Measurements from ENCODE around the gene LTBP1. TPM values are rescaled to one million over a fixed set of nuclear protein-coding genes. Genes with fewer than 3 reads are reported as not detected.

LTBP1 gene
- total and polyA plus RNA-seq, 12 donors, result 6.2 to 47.2 (median 15.5) TPM

DNA sequence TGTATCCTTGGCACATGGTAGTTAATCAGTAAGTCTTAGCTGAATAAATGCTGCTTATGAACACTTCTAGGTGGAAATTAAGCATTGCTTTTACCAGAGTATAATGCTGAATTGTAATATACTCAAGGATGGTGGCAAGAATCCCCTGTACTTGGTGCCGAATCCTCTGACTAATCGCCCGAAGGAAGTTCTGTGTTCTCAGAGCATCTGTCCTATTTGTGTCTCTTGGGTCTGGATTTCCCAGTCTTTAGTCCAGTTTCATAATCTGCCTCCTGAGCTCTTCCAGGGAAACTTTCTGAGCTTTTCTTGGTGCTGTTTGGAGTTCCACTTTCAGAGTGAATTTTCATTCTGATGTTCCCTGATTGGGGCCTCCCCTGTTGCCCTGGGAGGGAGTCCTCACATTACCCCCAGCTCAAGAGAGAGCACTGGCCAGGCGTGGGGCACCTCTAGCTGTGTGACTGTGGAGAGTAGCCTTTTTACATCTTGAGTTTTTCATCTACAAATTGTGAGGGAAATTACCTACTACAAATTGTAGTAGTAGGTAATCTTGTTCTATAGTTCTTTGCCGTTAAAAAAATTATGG is 144.9 kb downstream of the LTBP1 start:
- peaks cover 0 to 2% of the 10 kb centered on the region in 2 donors for H3K4me1 ChIP-seq (replicated peaks in 1 of 2)
- intact Hi-C loops (cut with DNase I), result no loop called here
- TF ChIP-seq POLR2A (IDR thresholded peaks at IDR 0.05), result no peak
- TF ChIP-seq CTCF (IDR thresholded peaks at IDR 0.05), result no peak
- DNase-seq, result no peak
- H3K27me3 ChIP-seq, result no peaks in the 10 kb centered on the region
- no peaks in the 10 kb centered on the region for H3K36me3 ChIP-seq (replicated peaks in 1 of 2)
- H3K27ac ChIP-seq, result no peak overlapping the region
- no peak overlapping the region for H3K4me3 ChIP-seq
- H3K9me3 ChIP-seq (replicated peaks in 1 of 3), result peaks cover 0 to 6% (median 0%) of the 10 kb centered on the region in 3 donors
- WGBS, 4 donors, result 73 to 78% (median 74%) methylated on average over 5 of the region's 5 CpGs

GRCh38 chr2:33093283-33093993 is 146.7 kb downstream of the LTBP1 start:
- WGBS, 4 donors, result 73 to 80% (median 79%) methylated on average over 6 of the region's 6 CpGs
- intact Hi-C loops (cut with DNase I), result no loop called here
- Histone ChIP-seq H3K4me1 (replicated peaks in 1 of 2) (no peaks in the 10 kb centered on the region), H3K4me3 (no peak overlapping the region), H3K27me3 (no peaks in the 10 kb centered on the region), H3K36me3 (replicated peaks in 1 of 2) (no peaks in the 10 kb centered on the region), H3K27ac (no peak overlapping the region), H3K9me3 (replicated peaks in 1 of 3) (peaks cover 0 to 6% (median 0%) of the 10 kb centered on the region in 3 donors)
- TF ChIP-seq CTCF (IDR thresholded peaks at IDR 0.05), result no peak
- no peak for TF ChIP-seq POLR2A (IDR thresholded peaks at IDR 0.05)
- DNase-seq, result no peak

GRCh38 chr2:33094303-33094702 is 147.6 kb downstream of the LTBP1 start:
- no peak for DNase-seq
- no peaks in the 10 kb centered on the region for H3K27me3 ChIP-seq
- no peak overlapping the region for H3K4me3 ChIP-seq
- H3K27ac ChIP-seq, result no peak overlapping the region
- no peaks in the 10 kb centered on the region for H3K36me3 ChIP-seq (replicated peaks in 1 of 2)
- 71 to 83% (median 80%) methylated on average over 1 of the region's 1 CpG for WGBS, 4 donors
- no peaks in the 10 kb centered on the region for H3K4me1 ChIP-seq (replicated peaks in 1 of 2)
- TF ChIP-seq CTCF (IDR thresholded peaks at IDR 0.05), result no peak
- no peak for TF ChIP-seq POLR2A (IDR thresholded peaks at IDR 0.05)
- H3K9me3 ChIP-seq (replicated peaks in 1 of 3), result peaks cover 0 to 6% (median 0%) of the 10 kb centered on the region in 3 donors
- intact Hi-C loops (cut with DNase I), result no loop called here

DNA sequence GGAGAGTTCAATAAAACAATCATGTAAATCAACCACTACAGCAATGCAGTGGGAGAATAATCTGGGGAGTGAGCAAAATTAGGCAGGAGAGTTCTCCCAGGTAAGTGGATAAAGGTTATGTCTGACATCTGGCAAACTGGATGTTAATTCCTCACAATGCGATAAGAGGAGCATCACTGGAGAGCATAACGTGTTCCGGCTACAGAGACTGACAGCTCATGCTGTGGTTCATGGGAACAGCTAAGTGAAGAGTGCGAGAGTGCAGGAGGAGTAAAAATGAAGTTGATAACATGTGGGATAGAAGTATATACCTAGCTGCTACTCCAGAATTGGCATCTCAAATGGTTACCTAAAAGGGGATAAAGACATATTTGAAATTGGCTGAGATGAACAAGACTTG is 153.2 kb downstream of the LTBP1 start:
- no peak overlapping the region for H3K27ac ChIP-seq
- TF ChIP-seq CTCF (IDR thresholded peaks at IDR 0.05) (no peak), POLR2A (IDR thresholded peaks at IDR 0.05) (no peak)
- intact Hi-C loops (cut with DNase I), result no loop called here
- no peak overlapping the region for H3K4me3 ChIP-seq
- peaks cover 0 to 3% (median 0%) of the 10 kb centered on the region in 3 donors for H3K9me3 ChIP-seq (replicated peaks in 1 of 3)
- no peaks in the 10 kb centered on the region for H3K4me1 ChIP-seq (replicated peaks in 1 of 2)
- H3K36me3 ChIP-seq (replicated peaks in 1 of 2), result no peaks in the 10 kb centered on the region
- DNase-seq, result no peak
- 90 to 97% (median 93%) methylated on average over 4 of the region's 4 CpGs for WGBS, 4 donors
- no peaks in the 10 kb centered on the region for H3K27me3 ChIP-seq

All from adrenal gland (tissue), 12 donors.